Measurements from ENCODE around the gene TENT5C.

Gene TENT5C

GRCh38 chr1:117633423-117633822 is 27.6 kb downstream of the TENT5C start:
- TF ChIP-seq, protein P1, sequence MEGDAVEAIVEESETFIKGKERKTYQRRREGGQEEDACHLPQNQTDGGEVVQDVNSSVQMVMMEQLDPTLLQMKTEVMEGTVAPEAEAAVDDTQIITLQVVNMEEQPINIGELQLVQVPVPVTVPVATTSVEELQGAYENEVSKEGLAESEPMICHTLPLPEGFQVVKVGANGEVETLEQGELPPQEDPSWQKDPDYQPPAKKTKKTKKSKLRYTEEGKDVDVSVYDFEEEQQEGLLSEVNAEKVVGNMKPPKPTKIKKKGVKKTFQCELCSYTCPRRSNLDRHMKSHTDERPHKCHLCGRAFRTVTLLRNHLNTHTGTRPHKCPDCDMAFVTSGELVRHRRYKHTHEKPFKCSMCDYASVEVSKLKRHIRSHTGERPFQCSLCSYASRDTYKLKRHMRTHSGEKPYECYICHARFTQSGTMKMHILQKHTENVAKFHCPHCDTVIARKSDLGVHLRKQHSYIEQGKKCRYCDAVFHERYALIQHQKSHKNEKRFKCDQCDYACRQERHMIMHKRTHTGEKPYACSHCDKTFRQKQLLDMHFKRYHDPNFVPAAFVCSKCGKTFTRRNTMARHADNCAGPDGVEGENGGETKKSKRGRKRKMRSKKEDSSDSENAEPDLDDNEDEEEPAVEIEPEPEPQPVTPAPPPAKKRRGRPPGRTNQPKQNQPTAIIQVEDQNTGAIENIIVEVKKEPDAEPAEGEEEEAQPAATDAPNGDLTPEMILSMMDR (IDR thresholded peaks at IDR 0.05; ENCODE audit: low read depth, low read length) = no peak
- no peak overlapping the region for H3K4me3 ChIP-seq (ENCODE audit: low read depth, low read length)

- TF ChIP-seq, protein P1 (IDR thresholded peaks at IDR 0.05; ENCODE audit: low read depth, low read length) = no peak
- no peak overlapping the region for H3K4me3 ChIP-seq (ENCODE audit: low read depth, low read length)
Measured at GRCh38 chr1:117633936-117634335, 28.1 kb downstream of the TENT5C start.

GRCh38 chr1:117634631-117635030 is 28.8 kb downstream of the TENT5C start:
- TF ChIP-seq, protein P1 (IDR thresholded peaks at IDR 0.05; ENCODE audit: low read depth, low read length) = no peak
- no peak overlapping the region for H3K4me3 ChIP-seq (ENCODE audit: low read depth, low read length)

DNA sequence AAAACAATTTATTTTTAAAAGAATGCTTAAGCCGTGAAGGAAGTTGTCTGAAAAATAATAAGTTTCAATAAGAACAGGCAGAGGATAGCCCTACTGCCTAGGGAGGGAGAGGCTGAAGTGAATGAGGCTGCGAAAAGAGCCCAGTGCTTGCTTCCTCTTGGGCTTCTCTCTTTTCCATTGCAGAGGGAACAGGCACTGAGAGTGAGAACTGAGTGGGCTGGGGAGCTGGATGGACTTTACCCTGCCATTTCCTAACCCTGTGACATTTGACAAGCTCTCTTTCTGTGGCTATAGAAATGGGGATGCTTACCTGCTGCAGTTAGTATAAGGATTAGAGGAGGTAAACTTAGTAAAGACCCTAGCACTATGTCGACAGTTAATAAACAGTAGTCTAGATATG is 30.0 kb downstream of the TENT5C start:
- no peak overlapping the region for H3K4me3 ChIP-seq (ENCODE audit: low read depth, low read length)
- TF ChIP-seq, protein P1 (IDR thresholded peaks at IDR 0.05; ENCODE audit: low read depth, low read length) = no peak

GRCh38 chr1:117636637-117637425 is 31.0 kb downstream of the TENT5C start:
- TF ChIP-seq, protein P1 (IDR thresholded peaks at IDR 0.05; ENCODE audit: low read depth, low read length) = no peak
- no peak overlapping the region for H3K4me3 ChIP-seq (ENCODE audit: low read depth, low read length)

GRCh38 chr1:117638141-117638540 is 32.3 kb downstream of the TENT5C start:
- H3K4me3 ChIP-seq (ENCODE audit: low read depth, low read length) = no peak overlapping the region
- TF ChIP-seq, protein P1 (IDR thresholded peaks at IDR 0.05; ENCODE audit: low read depth, low read length) = no peak

DNA sequence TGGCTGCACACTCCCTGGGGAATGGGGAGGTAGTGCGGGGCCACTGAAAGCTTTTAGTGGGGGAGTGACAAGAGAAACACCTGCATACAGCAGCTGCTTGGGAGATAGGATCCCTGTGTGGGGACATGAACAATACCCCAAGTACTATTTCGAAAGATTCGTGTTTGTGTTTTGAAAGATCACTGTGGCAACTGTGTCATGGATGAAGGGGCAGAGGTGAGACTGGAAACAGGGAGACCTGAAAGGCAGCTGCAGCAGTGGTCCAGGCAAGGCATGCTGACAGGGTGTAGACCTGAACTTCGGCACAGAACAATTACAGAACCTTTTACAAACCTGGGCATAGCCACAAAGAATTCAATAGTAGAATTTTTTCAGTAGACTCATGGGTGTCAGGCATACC is 32.9 kb downstream of the TENT5C start:
- TF ChIP-seq, protein P1 (IDR thresholded peaks at IDR 0.05; ENCODE audit: low read depth, low read length) = no peak
- H3K4me3 ChIP-seq (ENCODE audit: low read depth, low read length) = no peak overlapping the region
